ENCODE data around the gene CENPM.
"Not testable (repeated sequence)": the region's sequence is repeated elsewhere in the genome, so short reads cannot be mapped to it uniquely, and the experiment has no call there.

CENPM gene

GRCh38 chr22:41949297-41949965, 2.5 kb upstream of the CENPM start:
- DNase-seq (ENCODE audit: extremely low read depth, insufficient read length), result peak; percentile 76
- Histone ChIP-seq H3K36me3 (ENCODE audit: control insufficient read depth, insufficient read depth, low read length) (no peaks in the 10 kb centered on the region), H3K27me3 (replicated peaks; ENCODE audit: control insufficient read depth, insufficient read depth, low read length) (no peaks in the 10 kb centered on the region), H3K4me3 (replicated peaks; ENCODE audit: low read depth, low read length) (peak overlapping the region; percentile 43)
- TF ChIP-seq CTCF (IDR thresholded peaks at IDR 0.05; ENCODE audit: insufficient read depth, low read length, poor library complexity, severe bottlenecking), result no peak

- peak overlapping the region; percentile 43; the same call in 1 of the 2 replicates for H3K4me3 ChIP-seq (replicated peaks; ENCODE audit: low read depth, low read length)
- DNase-seq (ENCODE audit: extremely low read depth, insufficient read length); H3K27me3 ChIP-seq (replicated peaks; ENCODE audit: control insufficient read depth, insufficient read depth, low read length); H3K36me3 ChIP-seq (ENCODE audit: control insufficient read depth, insufficient read depth, low read length): not testable (repeated sequence)
Observed at GRCh38 chr22:41948928-41949296, 2.0 kb upstream of the CENPM start.

- no peak for DNase-seq (ENCODE audit: extremely low read depth, insufficient read length)
- H3K27me3 ChIP-seq (replicated peaks; ENCODE audit: control insufficient read depth, insufficient read depth, low read length), result no peaks in the 10 kb centered on the region
- no peak overlapping the region for H3K4me3 ChIP-seq (replicated peaks; ENCODE audit: low read depth, low read length)
- H3K36me3 ChIP-seq (ENCODE audit: control insufficient read depth, insufficient read depth, low read length), result peaks cover 2% of the 10 kb centered on the region; the same call in 1 of the 2 replicates
- no peak for TF ChIP-seq CTCF (IDR thresholded peaks at IDR 0.05; ENCODE audit: insufficient read depth, low read length, poor library complexity, severe bottlenecking)
Observed at GRCh38 chr22:41948142-41948541, 1.2 kb upstream of the CENPM start.

- Histone ChIP-seq H3K36me3 (ENCODE audit: control insufficient read depth, insufficient read depth, low read length) (peaks cover 2% of the 10 kb centered on the region), H3K4me3 (replicated peaks; ENCODE audit: low read depth, low read length) (peak overlapping the region; percentile 87), H3K27me3 (replicated peaks; ENCODE audit: control insufficient read depth, insufficient read depth, low read length) (no peaks in the 10 kb centered on the region)
- no peak for TF ChIP-seq CTCF (IDR thresholded peaks at IDR 0.05; ENCODE audit: insufficient read depth, low read length, poor library complexity, severe bottlenecking)
- peak; percentile 49 for DNase-seq (ENCODE audit: extremely low read depth, insufficient read length)
Observed at GRCh38 chr22:41947424-41948080, 600 bp upstream of the CENPM start.

GRCh38 chr22:41943661-41944209, 3.2 kb downstream of the CENPM start:
- DNase-seq (ENCODE audit: extremely low read depth, insufficient read length), result no peak
- no peak for TF ChIP-seq CTCF (IDR thresholded peaks at IDR 0.05; ENCODE audit: insufficient read depth, low read length, poor library complexity, severe bottlenecking)
- Histone ChIP-seq H3K4me3 (replicated peaks; ENCODE audit: low read depth, low read length) (no peak overlapping the region), H3K36me3 (ENCODE audit: control insufficient read depth, insufficient read depth, low read length) (peaks cover 7% of the 10 kb centered on the region), H3K27me3 (replicated peaks; ENCODE audit: control insufficient read depth, insufficient read depth, low read length) (no peaks in the 10 kb centered on the region)

Data from GM06990 (cell line).